M059J (cell line): Measurements from ENCODE around the gene GALNT9. TPM values are rescaled to one million over a fixed set of nuclear protein-coding genes. Genes with fewer than 3 reads are reported as not detected.
"Not testable (repeated sequence)": the region's sequence is repeated elsewhere in the genome, so short reads cannot be mapped to it uniquely, and the experiment has no call there.

Experiments used
- DNase-seq: peaks from one replicate; pipeline ENCODE4 v3.0.0-alpha.2; 2012; ENCODE audit warnings: low read depth
- total RNA-seq: library from RNA; depleted of rRNA; stranded (reverse); fragments of >200 nt; shearing (Covaris generic); gene quantifications from 2 replicates; pipeline ENCODE4 v1.2.3, GENCODE V29; 2014

The GALNT9 gene
- total RNA-seq, 1 experiment from 2014 or later, result not detected

DNA sequence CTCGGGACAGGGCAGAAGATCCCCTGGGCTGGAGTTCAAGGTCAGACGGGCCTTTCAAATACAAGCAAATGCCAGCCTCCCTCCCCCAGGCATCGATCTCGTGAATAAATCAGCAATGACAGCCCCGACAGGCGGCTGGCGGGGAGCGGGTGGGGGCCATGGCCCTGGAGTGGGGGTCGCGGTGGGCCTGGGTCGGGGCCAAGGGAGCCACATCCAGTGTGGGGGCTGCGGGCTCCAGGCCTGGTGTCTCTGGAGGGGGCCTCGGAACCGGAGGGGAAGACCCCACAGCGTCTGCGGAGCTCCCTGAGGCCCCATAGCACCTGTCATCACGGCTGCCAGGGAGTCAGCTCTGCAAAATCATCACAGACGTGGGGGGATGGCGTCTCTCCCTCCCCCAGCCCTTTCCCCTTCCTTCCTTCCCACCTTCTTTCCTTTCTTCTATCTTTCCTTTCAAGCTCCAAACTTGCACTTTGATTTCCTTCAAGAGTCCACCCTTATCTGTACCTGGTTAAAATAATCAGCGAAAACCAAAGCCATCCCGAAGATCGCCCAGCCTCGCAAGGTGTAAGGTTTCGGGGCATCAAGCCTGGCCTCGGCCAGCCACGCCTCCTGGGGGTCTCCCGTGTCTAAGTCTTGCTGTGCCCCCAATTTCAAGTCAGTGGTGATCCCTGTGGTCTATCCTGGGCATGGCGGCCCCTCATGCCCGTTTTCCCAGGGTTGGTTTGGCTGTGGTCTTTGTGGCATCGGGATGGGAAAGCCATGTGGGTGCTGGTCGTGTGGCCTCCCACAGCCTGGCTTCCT, 93.1 kb downstream of the GALNT9 start:
- DNase-seq, result no peak

- DNase-seq, result no peak
Measured at GRCh38 chr12:132235116-132235820, 94.1 kb downstream of the GALNT9 start.

- no peak for DNase-seq
Measured at GRCh38 chr12:132230381-132230780, 99.0 kb downstream of the GALNT9 start.

DNA sequence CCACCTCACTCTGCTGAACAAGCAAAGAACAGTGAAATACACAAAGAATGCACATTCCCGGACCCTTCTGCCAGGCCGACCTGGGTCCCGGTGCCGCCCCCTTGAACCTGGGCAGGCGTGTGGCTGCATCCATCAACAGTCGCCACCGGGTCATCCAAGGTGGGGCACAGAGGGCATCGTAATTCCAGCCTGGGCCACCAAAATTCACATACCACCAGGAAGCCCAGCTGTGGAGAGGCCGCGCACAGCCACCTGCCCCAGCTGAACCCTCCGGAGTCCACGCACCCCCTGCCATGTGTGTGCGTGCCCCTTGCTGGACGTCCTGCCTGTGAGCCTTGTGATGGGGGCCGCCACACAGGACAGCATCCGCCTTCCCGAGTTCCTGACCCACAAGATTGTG, 99.5 kb downstream of the GALNT9 start:
- no peak for DNase-seq

DNA sequence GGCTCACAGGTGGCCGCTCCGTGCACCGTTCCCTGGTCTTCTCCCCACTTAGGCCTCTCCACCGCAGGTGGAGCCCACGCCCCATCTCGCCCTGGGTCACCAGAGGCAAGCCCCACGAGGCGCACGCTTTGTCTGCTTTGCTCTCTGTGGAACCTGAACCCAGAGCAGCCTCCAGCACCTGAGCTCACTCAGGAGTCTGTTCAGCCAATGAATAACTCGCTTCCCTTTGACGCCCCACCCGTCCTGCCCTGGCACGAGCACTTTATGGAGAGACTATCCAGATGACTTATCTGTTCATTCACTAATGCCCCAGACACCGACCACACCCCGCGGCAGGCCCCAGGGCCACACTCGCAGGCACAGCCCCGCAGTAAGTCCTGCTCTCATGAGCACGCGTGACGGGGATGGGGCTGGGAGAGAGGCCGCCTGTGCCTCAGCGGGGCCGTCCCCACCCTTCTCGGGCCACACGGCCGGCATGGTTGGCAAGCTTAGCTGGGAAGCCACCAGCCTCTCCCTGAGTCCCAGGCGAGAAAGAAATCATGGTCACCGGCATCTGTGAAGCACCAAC, 100.1 kb downstream of the GALNT9 start:
- DNase-seq, result no peak

GRCh38 chr12:132228476-132229192, 100.8 kb downstream of the GALNT9 start:
- DNase-seq, result no peak

GRCh38 chr12:132227782-132228475, 101.5 kb downstream of the GALNT9 start:
- DNase-seq, result no peak

DNA sequence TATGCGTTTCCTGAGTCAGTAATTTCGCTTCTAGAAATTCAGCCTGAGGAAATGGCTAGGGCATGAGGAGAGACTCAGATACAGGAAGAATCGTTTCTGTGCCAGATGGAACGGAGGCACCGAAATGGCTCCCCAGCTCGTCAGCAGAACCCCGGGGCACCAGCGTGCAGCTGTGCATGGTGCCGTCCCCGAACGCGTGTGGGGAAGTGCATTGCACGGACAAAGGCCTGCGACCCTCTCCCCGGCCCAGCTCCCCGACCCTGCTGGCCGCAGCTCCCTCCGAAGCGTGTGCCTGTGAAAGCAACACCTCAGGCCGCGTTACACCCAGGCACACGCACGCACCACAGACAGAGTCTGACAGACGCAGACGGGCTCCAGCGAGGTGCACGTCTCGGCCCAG, 102.3 kb downstream of the GALNT9 start:
- no peak for DNase-seq

GRCh38 chr12:132226604-132227003, 102.8 kb downstream of the GALNT9 start:
- no peak for DNase-seq

- DNase-seq, result no peak
Measured at GRCh38 chr12:132225214-132225613, 104.2 kb downstream of the GALNT9 start.

DNA sequence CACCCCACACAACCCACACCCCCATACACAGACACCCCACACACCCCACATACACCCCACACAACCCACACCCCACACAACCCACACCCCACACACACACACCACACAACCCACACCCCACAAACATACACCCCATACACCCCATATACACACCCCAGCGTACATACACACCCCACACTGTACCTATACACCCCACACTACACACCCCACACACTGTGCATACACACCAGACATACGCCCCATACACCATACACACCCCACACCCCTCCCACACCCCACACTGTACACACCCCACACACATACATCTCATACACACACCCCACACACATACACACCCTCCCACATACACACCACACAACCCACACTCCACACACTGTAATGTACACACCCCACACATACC, 104.9 kb downstream of the GALNT9 start:
- no peak for DNase-seq

GRCh38 chr12:132222808-132223173, 106.6 kb downstream of the GALNT9 start:
- no peak for DNase-seq

- peak; percentile 59 for DNase-seq
Measured at GRCh38 chr12:132222096-132222807, 107.1 kb downstream of the GALNT9 start.

GRCh38 chr12:132219761-132220160, 109.6 kb downstream of the GALNT9 start:
- DNase-seq, result not testable (repeated sequence)

DNA sequence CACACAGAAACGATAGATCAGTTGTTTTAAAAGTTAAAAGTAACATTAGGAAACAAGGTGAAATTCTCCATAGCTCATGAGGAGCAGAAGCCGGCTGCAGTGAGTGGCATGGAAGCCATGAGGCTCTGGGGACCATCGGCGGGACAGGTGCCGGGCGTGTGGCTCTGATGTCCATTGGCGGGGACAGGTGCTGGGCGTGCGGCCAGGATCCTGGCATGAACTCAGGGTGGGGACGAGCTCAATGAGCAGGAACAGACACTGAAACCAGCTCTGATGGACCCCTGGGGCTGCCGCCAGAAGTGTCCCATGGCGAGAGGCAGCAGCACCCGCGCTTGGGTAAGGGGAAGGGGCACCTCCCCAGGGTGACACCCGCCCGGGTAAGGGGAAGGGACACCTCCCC, 110.1 kb downstream of the GALNT9 start:
- DNase-seq, result no peak

DNA sequence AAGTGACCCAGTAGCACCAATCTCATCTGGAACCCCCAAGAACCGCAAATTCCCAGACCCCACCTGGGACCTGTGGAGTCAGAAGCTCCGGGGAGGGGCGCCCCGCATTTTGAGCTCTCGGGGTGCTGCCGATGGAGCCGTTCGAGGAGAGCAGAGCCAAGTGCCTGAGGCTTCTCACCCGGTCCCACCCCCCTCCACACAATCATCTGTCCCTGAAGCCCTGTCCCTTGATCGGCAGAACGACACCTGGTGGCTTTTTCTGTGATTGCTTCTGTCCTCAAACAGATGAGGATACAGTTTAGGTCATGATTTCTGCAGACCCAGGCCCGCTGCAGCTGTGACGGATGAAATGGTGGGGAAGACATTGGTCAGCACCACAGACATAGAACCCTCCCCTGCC, 110.5 kb downstream of the GALNT9 start:
- DNase-seq, result peak; percentile 16

GRCh38 chr12:132218527-132218875, 110.9 kb downstream of the GALNT9 start:
- DNase-seq, result no peak

- DNase-seq, result no peak
Measured at GRCh38 chr12:132217800-132218526, 111.4 kb downstream of the GALNT9 start.

DNA sequence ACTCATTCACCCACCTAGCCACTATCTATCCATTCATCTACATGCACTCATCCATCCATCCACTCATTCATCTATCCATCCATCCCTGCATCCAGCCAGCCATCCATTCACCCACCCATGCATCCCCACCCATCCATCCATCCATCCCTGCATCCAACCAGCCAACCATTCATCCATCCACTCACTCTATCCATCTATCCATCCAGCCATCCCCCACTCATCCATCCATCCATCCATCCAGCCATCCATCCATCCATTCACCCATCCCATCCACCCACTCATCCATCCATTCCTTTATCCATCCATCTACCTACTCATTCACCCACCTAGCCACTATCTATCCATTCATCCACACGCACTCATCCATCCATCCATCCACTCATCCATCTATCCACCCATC, 112.0 kb downstream of the GALNT9 start:
- no peak for DNase-seq

- DNase-seq, result no peak
Measured at GRCh38 chr12:132216354-132216987, 112.9 kb downstream of the GALNT9 start.
